HG03439 (cell line): ENCODE data around the gene CXCL10.
A peak's percentile ranks its signal among the peaks of the same experiment; 100 is the strongest.
"Not testable (repeated sequence)": the region's sequence is repeated elsewhere in the genome, so short reads cannot be mapped to it uniquely, and the experiment has no call there.

Source experiments
- ATAC-seq: cut with Tn5 transposase; IDR thresholded peaks from one replicate; pipeline ENCODE4 v1.9.1; 2021; ENCODE audit warnings: mild to moderate bottlenecking, moderate library complexity; ENCODE audit not compliant: unreplicated experiment

Gene CXCL10

GRCh38 chr4:76029300-76029699 lies 6.0 kb upstream of the CXCL10 start:
- ATAC-seq = no peak

DNA sequence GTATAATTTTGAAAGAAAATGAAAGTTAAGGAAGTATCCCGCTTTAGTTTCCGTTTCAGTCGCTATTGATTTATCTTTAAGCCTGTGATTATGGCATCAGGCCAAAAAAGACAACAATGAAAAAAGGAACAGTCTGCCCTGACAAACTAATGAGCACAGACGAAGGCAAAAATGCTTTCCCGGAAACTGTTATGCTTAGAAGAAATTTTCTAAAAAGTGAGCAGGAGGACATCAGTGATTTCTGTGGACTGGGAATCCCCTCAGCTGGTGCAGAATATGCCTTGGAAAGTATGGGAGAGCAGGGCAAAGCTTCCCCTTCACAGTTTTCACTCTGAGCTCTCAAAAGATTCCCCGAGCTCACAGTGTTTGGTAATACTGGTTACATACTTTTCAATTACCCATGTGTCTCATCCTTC lies 5.1 kb upstream of the CXCL10 start:
- ATAC-seq = no peak

DNA sequence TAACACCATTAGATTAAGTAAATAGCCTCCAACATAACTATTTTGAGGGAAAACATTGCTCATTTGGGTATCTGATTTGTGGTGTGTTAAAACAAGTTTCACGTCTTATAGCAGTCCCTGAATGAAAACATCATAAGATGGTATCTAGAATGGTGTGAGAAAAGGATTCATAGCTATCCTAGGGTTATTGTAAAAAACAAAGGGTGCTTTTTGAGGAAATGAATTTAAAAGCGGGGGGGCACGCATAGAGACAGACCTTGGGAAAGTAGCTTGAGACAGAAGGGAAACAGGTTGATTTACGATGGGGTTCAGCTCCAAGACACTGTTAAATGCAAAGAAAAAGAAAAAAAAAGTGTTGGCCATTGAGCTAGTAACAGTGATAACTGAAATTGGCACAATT lies 768 bp upstream of the CXCL10 start:
- no peak for ATAC-seq

DNA sequence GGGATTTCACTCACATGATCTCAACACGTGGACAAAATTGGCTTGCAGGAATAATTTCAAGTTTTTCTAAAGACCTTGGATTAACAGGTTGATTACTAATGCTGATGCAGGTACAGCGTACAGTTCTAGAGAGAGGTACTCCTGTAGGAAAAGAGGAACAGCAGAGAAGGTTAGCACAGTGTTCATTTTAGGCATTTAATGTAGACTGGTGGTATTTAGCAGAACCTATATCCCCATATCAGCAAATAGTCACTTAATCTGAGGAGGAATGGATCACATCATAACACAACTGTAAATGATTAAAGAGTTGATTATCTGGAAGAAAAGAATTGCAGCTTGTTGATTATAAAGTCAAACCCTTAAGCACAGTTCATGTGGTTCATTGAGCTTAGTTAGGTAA lies 620 bp downstream of the CXCL10 start:
- ATAC-seq = no peak

- ATAC-seq = no peak
Observed at GRCh38 chr4:76022031-76022430, 1.3 kb downstream of the CXCL10 start.

GRCh38 chr4:76017056-76017686 lies 6.1 kb downstream of the CXCL10 start:
- ATAC-seq = no peak

- ATAC-seq = peak; percentile 68
Observed at GRCh38 chr4:76016393-76016792, 6.9 kb downstream of the CXCL10 start.

GRCh38 chr4:76013540-76013939 lies 9.8 kb downstream of the CXCL10 start:
- no peak for ATAC-seq

GRCh38 chr4:76012388-76012801 lies 10.9 kb downstream of the CXCL10 start:
- no peak for ATAC-seq

- peak; percentile 64 for ATAC-seq
Observed at GRCh38 chr4:76011700-76012387, 11.5 kb downstream of the CXCL10 start.

GRCh38 chr4:76011018-76011670 lies 12.2 kb downstream of the CXCL10 start:
- no peak for ATAC-seq

GRCh38 chr4:76010576-76010975 lies 12.7 kb downstream of the CXCL10 start:
- no peak for ATAC-seq

DNA sequence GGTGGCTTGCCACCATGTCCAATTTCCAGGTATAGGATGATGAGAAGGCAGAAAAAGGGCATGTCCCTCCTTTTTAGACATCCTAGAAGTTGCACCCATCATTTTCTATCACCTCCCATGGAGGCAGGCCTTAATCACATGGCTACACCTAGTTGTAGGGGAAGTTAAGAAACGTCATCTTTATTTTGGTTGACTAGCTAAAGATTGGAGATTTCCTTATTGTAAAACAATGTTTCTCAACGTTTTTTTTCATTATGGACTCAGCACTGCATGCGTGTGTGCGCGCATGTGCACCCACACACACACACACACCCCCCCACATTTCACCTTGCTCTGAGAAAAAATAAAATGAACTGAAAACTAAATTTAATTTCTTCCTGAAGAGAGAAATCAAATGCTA lies 14.0 kb downstream of the CXCL10 start:
- ATAC-seq = no peak

DNA sequence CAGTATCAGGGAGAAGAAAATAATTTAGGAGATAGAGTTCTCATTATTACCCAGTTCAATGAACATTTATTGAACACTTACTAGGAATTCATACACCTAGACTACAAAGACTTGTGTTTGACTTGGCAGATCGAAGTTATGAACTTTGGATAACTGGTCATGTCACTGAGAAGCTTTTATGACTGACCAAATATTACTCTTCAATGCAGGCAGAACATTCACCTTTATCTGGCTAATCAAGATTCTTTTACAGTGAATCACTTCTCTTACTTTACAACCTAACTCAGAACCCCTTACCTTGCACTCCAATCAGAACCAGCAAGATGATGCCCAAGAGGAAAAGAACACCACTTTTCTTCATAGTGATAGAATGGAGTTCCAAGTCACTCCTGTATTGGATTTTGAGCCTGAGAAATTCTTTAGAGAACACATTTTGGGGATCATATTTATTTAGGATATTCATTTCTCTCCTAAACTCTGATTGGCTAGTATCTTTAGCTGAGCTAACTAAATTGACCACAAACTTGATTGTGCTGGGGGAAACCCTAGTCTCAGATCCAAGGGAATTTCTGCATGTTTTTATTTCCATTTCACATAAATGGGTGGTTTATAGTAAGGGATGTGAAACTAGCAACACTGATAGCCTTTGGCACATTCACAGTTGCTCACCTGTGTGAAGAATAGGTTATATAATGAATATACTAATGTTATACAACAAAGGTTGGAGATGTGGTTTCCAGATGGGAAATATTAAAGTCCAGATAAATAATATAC lies 16.0 kb downstream of the CXCL10 start, which contains the start of gene CXCL9:
Gene CXCL9 (minus strand): TSS at position 421 of the 774 bp plus-strand sequence. CDS start 60 bp downstream, at position 361.
- ATAC-seq = no peak

DNA sequence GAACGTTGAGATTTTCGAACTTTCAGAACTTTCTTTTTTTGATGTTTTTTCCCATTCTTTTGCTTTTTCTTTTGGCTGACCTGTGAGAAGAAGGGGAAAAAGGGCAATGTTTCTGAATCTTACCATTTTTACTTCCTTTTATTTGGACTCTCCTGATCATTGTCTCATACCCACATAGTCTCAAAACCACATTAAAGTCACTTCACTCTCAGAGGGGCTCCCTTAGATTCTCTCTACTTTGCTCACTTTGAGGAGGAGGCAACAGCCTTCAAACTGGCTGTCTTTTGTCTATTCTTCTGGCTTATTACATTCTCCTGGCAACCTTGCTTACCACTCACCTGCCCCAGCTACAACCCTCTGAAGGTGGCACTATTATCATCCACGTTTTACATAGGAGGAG lies 19.7 kb downstream of the CXCL10 start:
- ATAC-seq = no peak

DNA sequence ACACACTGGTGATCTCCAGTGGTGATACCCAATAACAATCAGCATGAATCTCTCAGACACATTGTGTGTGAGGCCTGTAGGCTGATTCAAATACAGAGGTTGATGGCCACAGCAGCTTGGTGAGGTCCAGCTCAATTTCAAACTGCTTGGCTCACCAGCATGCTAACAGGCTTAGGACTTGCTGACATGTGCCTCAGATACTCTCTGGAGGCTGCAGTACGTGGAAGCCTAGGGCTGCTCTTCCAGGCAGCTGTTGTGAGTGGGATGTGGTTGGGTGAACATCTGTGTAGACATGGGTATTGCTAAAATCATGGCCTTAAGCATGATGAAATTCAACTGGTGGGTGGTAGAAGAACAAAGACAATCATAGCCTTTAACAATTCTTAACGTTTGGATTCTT lies 20.3 kb downstream of the CXCL10 start:
- ATAC-seq = no peak

- no peak for ATAC-seq
Observed at GRCh38 chr4:76002176-76002575, 21.1 kb downstream of the CXCL10 start.

DNA sequence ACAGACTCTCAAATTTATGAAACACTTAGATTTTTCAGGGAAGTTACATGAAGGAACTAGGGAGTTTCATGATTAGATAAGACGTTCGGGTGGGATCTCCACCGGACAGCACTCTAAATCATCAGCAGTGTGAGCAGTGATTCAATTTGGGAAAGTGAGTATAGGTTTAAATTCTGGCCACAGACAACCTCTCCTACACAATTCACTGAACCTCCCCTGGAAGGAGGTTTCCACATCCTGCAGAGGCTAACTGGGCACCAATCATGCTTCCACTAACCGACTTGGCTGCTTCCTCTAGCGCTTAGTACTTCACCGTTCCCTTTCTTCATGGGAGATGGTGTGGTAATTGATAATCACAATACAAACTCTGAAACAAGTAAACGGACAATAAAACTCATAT lies 21.6 kb downstream of the CXCL10 start:
- ATAC-seq = no peak

DNA sequence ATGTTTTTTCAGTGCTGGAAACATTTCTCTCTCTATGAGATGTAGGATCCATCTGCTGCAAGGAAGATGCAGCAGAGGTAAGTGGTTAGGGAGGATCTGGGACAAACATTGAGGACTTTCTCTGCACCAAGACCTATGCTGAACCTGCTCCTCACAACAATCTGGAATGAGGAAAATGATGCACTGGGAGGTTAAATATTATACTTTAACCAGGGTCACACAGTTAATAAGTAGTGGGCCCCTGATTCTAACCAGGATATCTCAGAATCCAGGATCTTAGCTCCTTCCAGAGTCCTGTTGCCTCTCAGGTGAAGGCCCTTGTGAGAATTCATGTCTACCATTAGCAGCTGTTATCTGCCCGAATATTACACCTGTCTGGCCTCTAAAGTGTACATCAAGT lies 23.0 kb downstream of the CXCL10 start:
- ATAC-seq = no peak

- not testable (repeated sequence) for ATAC-seq
Observed at GRCh38 chr4:75998525-75999147, 24.7 kb downstream of the CXCL10 start.

- ATAC-seq = no peak
Observed at GRCh38 chr4:75997946-75998345, 25.4 kb downstream of the CXCL10 start.
